Neuron (in vitro differentiated cells): ENCODE data around the gene LINC01488.

Source experiments
- H2AFZ ChIP-seq: one replicate; pipeline ENCODE4 v1.6.1; 2013; ENCODE audit warnings: low read depth, mild to moderate bottlenecking, inconsistent platforms, low read length, moderate library complexity
- H3K27me3 ChIP-seq: one replicate; pipeline ENCODE4 v1.6.1; 2013; ENCODE audit warnings: low read length; ENCODE audit not compliant: insufficient read depth
- H3K36me3 ChIP-seq: one replicate; pipeline ENCODE4 v1.6.1; 2013; ENCODE audit warnings: low read length; ENCODE audit not compliant: insufficient read depth
- H3K4me1 ChIP-seq: one replicate; pipeline ENCODE4 v1.6.1; 2013; ENCODE audit warnings: low read length; ENCODE audit not compliant: insufficient read depth
- H3K4me3 ChIP-seq: 2 replicates; pipeline ENCODE4 v1.5.1; 2013; ENCODE audit warnings: mild to moderate bottlenecking, low read length, moderate library complexity
- H3K9me3 ChIP-seq: one replicate; pipeline ENCODE4 v1.6.1; 2013; ENCODE audit warnings: low read length

The LINC01488 gene

GRCh38 chr11:69491071-69492031, 9.9 kb downstream of the LINC01488 start:
- H2AFZ ChIP-seq = no peak overlapping the region
- H3K27me3 ChIP-seq = no peaks in the 10 kb centered on the region
- no peaks in the 10 kb centered on the region for H3K4me1 ChIP-seq
- H3K9me3 ChIP-seq = peaks cover 2% of the 10 kb centered on the region
- H3K36me3 ChIP-seq = no peaks in the 10 kb centered on the region
- H3K4me3 ChIP-seq = no peak overlapping the region

- Histone ChIP-seq H2AFZ (no peak overlapping the region), H3K36me3 (no peaks in the 10 kb centered on the region), H3K27me3 (no peaks in the 10 kb centered on the region), H3K9me3 (peaks cover 2% of the 10 kb centered on the region), H3K4me3 (no peak overlapping the region), H3K4me1 (peaks cover 5% of the 10 kb centered on the region)
Observed at GRCh38 chr11:69492201-69492991, 10.9 kb downstream of the LINC01488 start.

- Histone ChIP-seq H3K9me3 (peaks cover 2% of the 10 kb centered on the region), H3K27me3 (no peaks in the 10 kb centered on the region), H3K4me3 (no peak overlapping the region), H3K4me1 (peaks cover 9% of the 10 kb centered on the region), H2AFZ (no peak overlapping the region), H3K36me3 (no peaks in the 10 kb centered on the region)
Observed at GRCh38 chr11:69493931-69494821, 12.7 kb downstream of the LINC01488 start.

GRCh38 chr11:69494851-69495250, 13.4 kb downstream of the LINC01488 start:
- peaks cover 2% of the 10 kb centered on the region for H3K9me3 ChIP-seq
- H2AFZ ChIP-seq = no peak overlapping the region
- no peaks in the 10 kb centered on the region for H3K27me3 ChIP-seq
- peaks cover 9% of the 10 kb centered on the region for H3K4me1 ChIP-seq
- H3K36me3 ChIP-seq = no peaks in the 10 kb centered on the region
- no peak overlapping the region for H3K4me3 ChIP-seq

GRCh38 chr11:69495441-69496201, 14.2 kb downstream of the LINC01488 start:
- Histone ChIP-seq H3K4me1 (peaks cover 9% of the 10 kb centered on the region), H3K9me3 (peaks cover 2% of the 10 kb centered on the region), H2AFZ (no peak overlapping the region), H3K36me3 (no peaks in the 10 kb centered on the region), H3K4me3 (no peak overlapping the region), H3K27me3 (no peaks in the 10 kb centered on the region)

GRCh38 chr11:69496202-69496557, 14.7 kb downstream of the LINC01488 start:
- Histone ChIP-seq H2AFZ (no peak overlapping the region), H3K4me1 (peaks cover 9% of the 10 kb centered on the region), H3K4me3 (no peak overlapping the region), H3K9me3 (no peaks in the 10 kb centered on the region), H3K36me3 (no peaks in the 10 kb centered on the region), H3K27me3 (no peaks in the 10 kb centered on the region)

- no peak overlapping the region for H3K4me3 ChIP-seq
- H3K9me3 ChIP-seq = no peaks in the 10 kb centered on the region
- no peak overlapping the region for H2AFZ ChIP-seq
- no peaks in the 10 kb centered on the region for H3K36me3 ChIP-seq
- no peaks in the 10 kb centered on the region for H3K27me3 ChIP-seq
- peaks cover 9% of the 10 kb centered on the region for H3K4me1 ChIP-seq
Observed at GRCh38 chr11:69496631-69497220, 15.3 kb downstream of the LINC01488 start.

- Histone ChIP-seq H3K9me3 (no peaks in the 10 kb centered on the region), H3K4me3 (no peak overlapping the region), H3K27me3 (no peaks in the 10 kb centered on the region), H3K4me1 (peaks cover 9% of the 10 kb centered on the region), H3K36me3 (no peaks in the 10 kb centered on the region), H2AFZ (no peak overlapping the region)
Observed at GRCh38 chr11:69497221-69497787, 15.8 kb downstream of the LINC01488 start.

- Histone ChIP-seq H2AFZ (no peak overlapping the region), H3K27me3 (no peaks in the 10 kb centered on the region), H3K4me3 (no peak overlapping the region), H3K36me3 (no peaks in the 10 kb centered on the region), H3K9me3 (no peaks in the 10 kb centered on the region), H3K4me1 (peaks cover 9% of the 10 kb centered on the region)
Observed at GRCh38 chr11:69498614-69499175, 17.2 kb downstream of the LINC01488 start.

- Histone ChIP-seq H2AFZ (no peak overlapping the region), H3K36me3 (no peaks in the 10 kb centered on the region), H3K4me3 (no peak overlapping the region), H3K9me3 (no peaks in the 10 kb centered on the region), H3K4me1 (peaks cover 9% of the 10 kb centered on the region), H3K27me3 (no peaks in the 10 kb centered on the region)
Observed at GRCh38 chr11:69499186-69499917, 17.9 kb downstream of the LINC01488 start.

GRCh38 chr11:69499918-69500284, 18.4 kb downstream of the LINC01488 start:
- Histone ChIP-seq H3K9me3 (no peaks in the 10 kb centered on the region), H3K4me3 (no peak overlapping the region), H3K36me3 (no peaks in the 10 kb centered on the region), H3K27me3 (no peaks in the 10 kb centered on the region), H3K4me1 (peaks cover 9% of the 10 kb centered on the region), H2AFZ (no peak overlapping the region)
